Activated gamma-delta T cell treated with Interleukin-2 at 50 U/mL for 16 hours (primary cell): ENCODE data around the gene TUT1.

ENCODE experiments used
- DNase-seq: peaks from one replicate; pipeline ENCODE4 v3.0.0-alpha.2; 2020

TUT1 gene

GRCh38 chr11:62540804-62541701, 50.3 kb downstream of the TUT1 start:
- DNase-seq: no peak

GRCh38 chr11:62539238-62539925, 51.9 kb downstream of the TUT1 start:
- DNase-seq: peak; percentile 56

- no peak for DNase-seq
Measured at GRCh38 chr11:62538470-62539237, 52.7 kb downstream of the TUT1 start.

GRCh38 chr11:62536301-62536957, 54.9 kb downstream of the TUT1 start:
- DNase-seq: no peak

GRCh38 chr11:62535802-62536201, 55.5 kb downstream of the TUT1 start:
- no peak for DNase-seq

GRCh38 chr11:62534779-62535545, 56.4 kb downstream of the TUT1 start:
- no peak for DNase-seq

- no peak for DNase-seq
Measured at GRCh38 chr11:62532096-62532495, 59.2 kb downstream of the TUT1 start.
